Adipocyte (in vitro differentiated cells): ENCODE data around the gene LANCL2.
"Not testable (repeated sequence)": the region's sequence is repeated elsewhere in the genome, so short reads cannot be mapped to it uniquely, and the experiment has no call there.

Experiments
- DNase-seq: peaks from one replicate; pipeline ENCODE4 v3.0.0-alpha.2; 2015; ENCODE audit warnings: low read depth
- H3K27me3 ChIP-seq: replicated peaks from 2 replicates; pipeline ENCODE4 v1.7.0; 2013; ENCODE audit warnings: mild to moderate bottlenecking, low read length, moderate library complexity; ENCODE audit not compliant: control insufficient read depth, insufficient read depth
- H3K36me3 ChIP-seq: 2 replicates; pipeline ENCODE4 v1.7.0; 2013; ENCODE audit warnings: low read length, mild to moderate bottlenecking, moderate library complexity; ENCODE audit not compliant: control insufficient read depth, insufficient read depth, severe bottlenecking
- H3K4me1 ChIP-seq: 2 replicates; pipeline ENCODE4 v1.7.0; 2013; ENCODE audit warnings: mild to moderate bottlenecking, low read length, moderate library complexity; ENCODE audit not compliant: control insufficient read depth, insufficient read depth
- H3K4me3 ChIP-seq: 2 replicates; pipeline ENCODE4 v1.7.0; 2013; ENCODE audit warnings: mild to moderate bottlenecking, low read length, moderate library complexity
- H3K9ac ChIP-seq: 2 replicates; pipeline ENCODE4 v1.7.0; 2013; ENCODE audit warnings: mild to moderate bottlenecking, low read length, moderate library complexity
- H3K9me3 ChIP-seq: 2 replicates; pipeline ENCODE4 v1.7.0; 2013; ENCODE audit warnings: mild to moderate bottlenecking, low read length, moderate library complexity; ENCODE audit not compliant: control insufficient read depth

LANCL2 gene

DNA sequence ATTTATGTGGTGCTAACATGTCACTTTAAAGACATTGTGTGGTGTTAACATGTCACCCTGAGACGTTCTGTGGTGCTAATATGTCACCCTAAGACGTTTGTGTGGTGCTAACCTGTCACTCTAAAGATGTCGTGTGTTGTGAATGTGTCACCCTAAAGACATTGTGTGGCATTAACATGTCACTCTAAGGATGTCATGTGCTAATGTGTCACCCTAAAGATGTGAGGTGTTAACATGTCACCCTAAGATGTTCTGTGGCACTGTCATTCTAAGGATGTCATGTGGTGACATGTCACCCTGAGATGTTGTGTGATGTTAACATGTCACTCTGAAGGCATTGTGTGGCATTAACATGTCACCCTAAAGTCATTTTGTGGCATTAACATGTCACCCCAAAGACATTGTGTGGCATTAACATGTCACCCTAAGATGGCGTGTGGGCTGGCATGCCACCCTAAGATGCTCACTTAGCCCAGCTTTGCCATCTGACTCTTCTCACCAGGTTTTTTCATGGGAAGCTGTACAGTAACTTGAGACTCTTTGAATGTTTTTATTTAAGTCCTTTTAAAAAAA, 45.6 kb downstream of the LANCL2 start:
- Histone ChIP-seq H3K9me3 (no peaks in the 10 kb centered on the region), H3K27me3 (no peaks in the 10 kb centered on the region), H3K9ac (no peak overlapping the region), H3K36me3 (peaks cover 10% of the 10 kb centered on the region), H3K4me3 (no peak overlapping the region), H3K4me1 (no peaks in the 10 kb centered on the region)
- no peak for DNase-seq

DNA sequence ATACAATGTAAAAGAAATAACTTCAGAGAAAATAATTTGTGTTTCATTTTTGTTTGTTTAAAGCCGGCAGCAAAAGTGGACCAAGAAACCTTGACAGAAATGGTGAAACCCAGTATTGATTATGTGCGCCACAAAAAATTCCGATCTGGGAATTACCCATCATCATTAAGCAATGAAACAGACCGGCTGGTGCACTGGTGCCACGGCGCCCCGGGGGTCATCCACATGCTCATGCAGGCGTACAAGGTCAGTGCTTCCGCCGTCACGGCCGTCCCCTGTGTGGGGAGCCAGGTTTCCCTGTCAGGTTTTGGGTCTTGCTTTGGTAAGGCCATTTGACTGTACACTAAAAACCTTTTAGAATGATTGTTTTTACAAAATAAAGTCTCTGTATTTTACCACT, 46.7 kb downstream of the LANCL2 start:
- Histone ChIP-seq H3K4me3 (no peak overlapping the region), H3K9ac (no peak overlapping the region), H3K9me3 (no peaks in the 10 kb centered on the region), H3K27me3 (no peaks in the 10 kb centered on the region), H3K36me3 (peaks cover 5% of the 10 kb centered on the region), H3K4me1 (no peaks in the 10 kb centered on the region)
- DNase-seq, result no peak

DNA sequence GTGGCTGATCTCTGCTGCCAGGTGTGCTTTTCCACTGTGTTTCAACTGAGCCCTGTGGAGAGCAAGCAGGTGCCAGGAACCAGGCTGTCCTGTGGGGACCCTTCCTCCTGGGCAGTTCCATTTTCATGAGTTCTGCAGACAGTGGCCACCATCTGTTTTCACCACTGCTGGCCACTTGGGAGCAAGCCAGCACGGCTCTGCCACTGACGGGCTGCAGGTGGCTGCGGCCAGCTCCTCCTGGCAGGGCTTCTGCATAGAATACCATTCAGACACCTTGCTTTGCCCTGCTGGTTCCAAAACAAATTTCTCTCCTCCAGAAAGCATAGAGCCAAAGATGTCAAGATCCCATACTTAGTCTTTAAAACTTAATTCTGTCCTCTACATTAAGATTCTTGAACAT, 48.3 kb downstream of the LANCL2 start:
- H3K27me3 ChIP-seq, result no peaks in the 10 kb centered on the region
- H3K9ac ChIP-seq, result no peak overlapping the region
- no peaks in the 10 kb centered on the region for H3K4me1 ChIP-seq
- H3K9me3 ChIP-seq, result no peaks in the 10 kb centered on the region
- DNase-seq, result no peak
- H3K4me3 ChIP-seq, result no peak overlapping the region
- no peaks in the 10 kb centered on the region for H3K36me3 ChIP-seq

DNA sequence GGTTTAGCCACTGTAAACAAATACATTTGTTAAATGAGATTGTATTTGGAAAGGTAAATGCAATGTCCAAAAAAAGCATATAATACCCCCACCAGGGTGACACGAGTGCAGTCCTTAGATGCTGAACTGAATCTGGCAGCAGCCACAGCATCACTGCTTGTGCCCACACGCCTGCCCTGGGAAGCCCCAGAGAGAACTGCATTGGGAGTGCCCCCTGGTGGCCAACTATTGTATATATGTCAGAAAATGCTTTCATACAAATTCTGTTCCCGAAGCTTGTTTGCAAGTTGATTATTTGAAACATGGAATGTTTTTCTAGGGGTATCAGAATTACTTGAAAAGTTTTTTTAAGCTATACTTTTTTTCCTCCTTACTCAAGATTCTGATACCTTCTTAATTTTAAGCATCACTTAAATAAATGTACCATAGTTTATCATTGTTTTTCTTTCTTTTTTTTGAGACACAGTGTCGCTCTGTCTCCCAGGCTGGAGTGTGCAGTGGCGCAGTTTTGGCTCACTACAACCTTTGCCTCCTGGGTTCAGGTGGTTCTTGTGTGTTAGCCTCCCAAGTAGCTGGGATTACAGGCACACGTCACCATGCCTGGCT, 50.1 kb downstream of the LANCL2 start:
- no peaks in the 10 kb centered on the region for H3K4me1 ChIP-seq
- H3K36me3 ChIP-seq, result no peaks in the 10 kb centered on the region
- no peak overlapping the region for H3K4me3 ChIP-seq
- peak; percentile 94 for DNase-seq
- no peaks in the 10 kb centered on the region for H3K9me3 ChIP-seq
- no peaks in the 10 kb centered on the region for H3K27me3 ChIP-seq
- H3K9ac ChIP-seq, result no peak overlapping the region

DNA sequence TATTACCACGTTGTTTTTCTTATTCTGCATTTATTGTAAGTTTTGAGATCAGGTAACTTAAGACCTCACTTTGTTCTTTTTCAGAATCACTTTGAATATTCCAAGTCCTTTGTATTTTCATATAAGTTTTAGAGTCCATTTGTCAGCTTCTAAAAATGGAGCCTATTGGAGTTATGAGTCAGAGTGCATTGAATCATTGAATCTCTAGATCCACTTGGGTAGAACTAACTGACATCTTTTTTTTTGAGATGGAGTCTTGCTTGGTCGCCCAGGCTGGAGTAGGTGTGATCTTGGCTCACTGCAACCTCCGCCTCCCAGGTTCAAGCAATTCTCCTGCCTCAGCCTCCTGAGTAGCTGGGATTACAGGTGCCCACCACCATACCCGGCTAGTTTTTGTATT, 52.3 kb downstream of the LANCL2 start:
- not testable (repeated sequence) for H3K9ac ChIP-seq, H3K4me3 ChIP-seq, H3K4me1 ChIP-seq, DNase-seq, H3K27me3 ChIP-seq, H3K36me3 ChIP-seq, H3K9me3 ChIP-seq

DNA sequence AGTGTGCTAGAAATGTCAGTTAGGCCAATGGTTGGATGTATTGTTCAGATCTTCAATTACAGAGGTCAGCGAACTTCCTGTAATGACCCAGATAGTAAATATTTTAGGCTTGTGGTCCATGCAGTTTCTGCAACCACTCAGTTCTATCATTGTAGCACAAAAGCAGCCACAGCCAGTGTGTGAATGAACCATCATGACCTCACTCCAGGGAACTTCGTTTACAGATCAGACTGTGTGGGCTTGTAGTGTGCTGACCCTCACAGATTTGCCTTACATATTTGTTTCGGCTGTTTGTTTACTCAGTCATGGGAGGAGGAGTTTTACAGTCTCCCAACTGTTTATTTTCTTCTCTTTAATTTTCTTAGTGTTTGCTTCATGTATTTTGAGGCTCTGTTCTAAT, 55.4 kb downstream of the LANCL2 start:
- no peak overlapping the region for H3K4me3 ChIP-seq
- H3K4me1 ChIP-seq, result peaks cover 5% of the 10 kb centered on the region
- H3K36me3 ChIP-seq, result peaks cover 4% of the 10 kb centered on the region
- H3K27me3 ChIP-seq, result no peaks in the 10 kb centered on the region
- DNase-seq, result peak; percentile 25
- H3K9ac ChIP-seq, result no peak overlapping the region
- no peaks in the 10 kb centered on the region for H3K9me3 ChIP-seq

DNA sequence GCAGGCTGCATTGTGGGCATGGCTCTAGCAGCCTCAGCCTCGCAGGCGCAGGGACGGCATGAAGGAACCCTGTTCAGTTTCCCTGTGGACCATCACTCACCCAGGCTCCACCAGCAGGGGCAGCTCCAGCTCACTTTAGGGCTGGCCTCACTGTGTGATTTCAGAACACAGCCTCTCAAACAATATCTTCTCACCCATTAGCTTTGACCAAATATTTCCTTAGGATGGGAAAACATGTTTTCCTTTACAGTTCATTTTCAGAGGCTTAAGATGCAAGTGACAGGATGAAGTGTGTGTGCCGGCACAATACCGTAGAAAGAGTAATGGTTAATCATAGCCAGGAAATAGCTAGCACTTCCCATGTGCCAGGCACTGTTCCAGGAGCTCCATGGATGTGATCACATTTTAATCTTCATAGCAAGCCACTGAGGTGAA, 58.2 kb downstream of the LANCL2 start:
- H3K9me3 ChIP-seq, result no peaks in the 10 kb centered on the region
- peaks cover 14% of the 10 kb centered on the region for H3K36me3 ChIP-seq
- H3K4me3 ChIP-seq, result no peak overlapping the region
- no peak overlapping the region for H3K9ac ChIP-seq
- DNase-seq, result no peak
- no peaks in the 10 kb centered on the region for H3K27me3 ChIP-seq
- peaks cover 5% of the 10 kb centered on the region for H3K4me1 ChIP-seq

DNA sequence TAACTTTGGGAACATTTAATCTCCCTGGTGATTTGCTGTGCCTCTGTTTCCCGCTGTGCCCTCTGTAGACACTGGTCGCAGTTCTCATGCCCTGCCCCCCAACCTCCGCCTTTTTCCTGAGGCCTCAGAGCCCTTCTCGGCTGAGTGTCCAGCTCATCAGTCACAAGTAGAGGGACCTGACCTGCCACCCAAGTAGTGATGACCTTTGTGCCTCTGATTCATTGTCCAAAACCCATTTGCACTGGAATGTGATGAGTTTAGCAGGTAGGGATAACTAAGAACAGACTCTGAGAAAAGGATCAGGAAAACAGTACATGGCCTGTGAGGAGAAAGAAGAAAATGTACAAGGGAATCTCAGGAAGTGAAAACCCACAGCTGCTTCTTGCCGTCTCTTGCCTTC, 58.8 kb downstream of the LANCL2 start:
- H3K27me3 ChIP-seq, result no peaks in the 10 kb centered on the region
- H3K36me3 ChIP-seq, result peaks cover 14% of the 10 kb centered on the region
- no peak for DNase-seq
- H3K9ac ChIP-seq, result no peak overlapping the region
- no peak overlapping the region for H3K4me3 ChIP-seq
- peaks cover 5% of the 10 kb centered on the region for H3K4me1 ChIP-seq
- no peaks in the 10 kb centered on the region for H3K9me3 ChIP-seq

DNA sequence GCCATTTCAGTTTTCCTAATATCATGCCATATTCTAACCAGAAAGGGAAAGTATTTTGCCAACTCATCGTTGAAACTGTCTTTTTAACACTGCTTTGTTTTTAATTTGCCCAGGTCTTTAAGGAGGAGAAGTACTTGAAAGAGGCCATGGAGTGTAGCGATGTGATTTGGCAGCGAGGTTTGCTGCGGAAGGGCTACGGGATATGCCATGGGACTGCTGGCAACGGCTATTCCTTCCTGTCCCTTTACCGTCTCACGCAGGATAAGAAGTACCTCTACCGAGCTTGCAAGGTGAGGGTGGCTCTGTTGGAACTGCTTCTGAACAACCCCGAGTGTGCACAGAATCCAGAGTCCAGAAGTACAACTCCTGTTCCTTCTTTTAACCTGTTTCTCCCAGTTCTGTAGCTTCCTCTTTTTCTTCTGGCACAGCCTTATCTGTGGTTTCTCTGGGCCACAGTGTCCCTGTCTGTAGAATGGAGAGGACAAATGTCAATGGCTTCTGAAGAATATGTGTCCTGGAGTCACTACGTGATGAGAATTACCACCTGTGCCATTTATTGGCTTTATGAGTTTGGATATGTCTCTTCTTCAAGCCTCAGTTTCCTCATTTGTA, 60.1 kb downstream of the LANCL2 start:
- DNase-seq, result no peak
- no peaks in the 10 kb centered on the region for H3K27me3 ChIP-seq
- no peak overlapping the region for H3K9ac ChIP-seq
- peaks cover 14% of the 10 kb centered on the region for H3K36me3 ChIP-seq
- H3K4me3 ChIP-seq, result no peak overlapping the region
- H3K9me3 ChIP-seq, result no peaks in the 10 kb centered on the region
- peaks cover 5% of the 10 kb centered on the region for H3K4me1 ChIP-seq

DNA sequence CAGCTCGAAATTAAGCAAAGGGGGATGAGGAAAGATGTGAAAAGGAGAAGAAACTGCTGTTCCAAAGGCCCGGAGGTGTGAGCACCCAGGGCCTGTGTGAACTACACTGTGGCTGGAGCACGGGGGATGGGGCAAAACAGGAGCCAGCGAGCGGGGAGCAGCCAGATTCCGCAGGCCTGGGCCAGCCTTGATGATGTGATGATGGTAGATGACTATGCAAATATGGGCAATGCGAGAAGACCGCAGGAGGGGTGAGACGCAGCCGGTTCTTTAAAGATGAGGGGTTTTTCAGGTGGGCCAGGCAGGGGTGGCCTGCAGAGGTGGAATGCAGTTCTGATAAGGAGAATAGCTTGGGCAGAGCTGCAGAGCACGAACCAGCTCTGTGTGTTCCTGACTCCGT, 61.5 kb downstream of the LANCL2 start:
- peaks cover 14% of the 10 kb centered on the region for H3K36me3 ChIP-seq
- no peak overlapping the region for H3K9ac ChIP-seq
- H3K9me3 ChIP-seq, result no peaks in the 10 kb centered on the region
- no peak for DNase-seq
- no peaks in the 10 kb centered on the region for H3K27me3 ChIP-seq
- no peak overlapping the region for H3K4me3 ChIP-seq
- H3K4me1 ChIP-seq, result no peaks in the 10 kb centered on the region

DNA sequence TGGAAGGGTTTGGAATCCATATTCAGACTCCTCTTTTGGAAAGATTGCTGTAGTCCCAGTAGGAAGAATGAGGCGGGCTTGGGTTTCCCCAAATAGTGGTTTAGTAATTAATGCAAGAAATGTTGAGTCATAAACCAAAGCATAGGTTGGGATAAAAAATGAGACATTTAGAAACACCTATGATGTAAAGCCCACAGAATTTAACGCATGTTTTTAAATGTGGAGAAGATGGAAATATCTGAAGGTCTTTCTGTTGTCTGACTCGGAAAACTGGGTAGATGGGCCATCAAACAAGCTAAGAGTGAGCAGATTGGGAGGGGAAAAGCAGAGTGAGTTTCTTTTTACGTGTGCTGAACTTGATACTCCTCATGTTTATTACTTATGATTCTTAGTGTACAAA, 62.2 kb downstream of the LANCL2 start:
- Histone ChIP-seq H3K4me1 (no peaks in the 10 kb centered on the region), H3K9ac (no peak overlapping the region), H3K4me3 (no peak overlapping the region), H3K36me3 (peaks cover 14% of the 10 kb centered on the region), H3K27me3 (no peaks in the 10 kb centered on the region), H3K9me3 (no peaks in the 10 kb centered on the region)
- no peak for DNase-seq

DNA sequence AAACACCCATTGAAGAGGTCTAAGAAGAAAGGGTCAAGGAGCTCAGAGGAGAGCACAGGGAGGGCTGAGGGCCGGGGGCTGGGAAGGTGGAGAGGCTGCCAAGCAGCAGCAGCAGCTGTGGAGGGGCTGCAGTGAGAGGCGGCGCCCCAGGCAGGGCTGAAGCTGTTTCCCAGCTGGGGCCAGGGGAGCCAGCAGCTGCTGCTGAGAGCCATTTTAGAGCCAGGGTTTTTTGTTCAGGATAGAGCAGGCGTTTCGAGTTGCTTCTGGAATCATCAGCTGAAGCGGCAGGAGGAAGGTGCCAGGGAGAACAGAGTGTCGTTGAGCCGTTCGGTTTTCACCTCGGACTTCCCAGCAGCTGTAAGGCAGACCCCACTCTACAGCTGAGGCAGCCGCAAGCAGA, 62.7 kb downstream of the LANCL2 start:
- no peak for DNase-seq
- Histone ChIP-seq H3K36me3 (peaks cover 14% of the 10 kb centered on the region), H3K27me3 (no peaks in the 10 kb centered on the region), H3K9ac (no peak overlapping the region), H3K4me3 (no peak overlapping the region), H3K4me1 (no peaks in the 10 kb centered on the region), H3K9me3 (no peaks in the 10 kb centered on the region)
